ENCODE data around the gene GLIS1. TPM values are rescaled to one million over a fixed set of nuclear protein-coding genes. Genes with fewer than 3 reads are reported as not detected.

Gene GLIS1
- total and polyA plus RNA-seq, 4 donors, result 0.50 to 3.8 (median 1.4) TPM

DNA sequence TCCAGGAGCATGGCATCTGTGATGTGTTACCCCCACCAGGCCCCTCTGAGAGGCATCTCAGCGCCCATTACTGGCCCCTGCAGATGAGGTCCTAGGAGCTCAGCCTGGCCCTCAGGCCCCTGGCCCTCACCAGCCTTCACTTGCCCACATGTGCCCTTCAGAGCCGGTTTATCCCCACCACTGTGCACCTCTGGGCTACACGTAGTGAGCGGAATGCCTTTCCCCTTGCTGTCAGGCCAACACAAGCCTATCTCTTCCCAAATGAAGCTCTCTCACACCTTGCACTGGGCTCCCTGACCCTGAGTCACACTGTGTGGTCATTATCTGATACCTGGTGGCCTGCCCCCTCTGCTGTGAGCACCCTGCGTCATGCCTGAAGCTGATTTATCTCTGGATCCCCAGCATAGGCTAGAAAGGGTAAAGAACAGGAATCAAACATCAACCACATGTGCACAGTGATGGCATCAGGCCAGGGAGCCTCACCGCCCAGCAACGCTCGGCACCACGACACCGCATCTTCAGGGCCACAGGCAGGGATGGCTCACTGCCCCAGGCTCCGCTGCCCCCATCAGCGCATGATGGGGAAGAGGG lies 49.1 kb downstream of the GLIS1 start:
- no peaks in the 10 kb centered on the region for H3K36me3 ChIP-seq (ENCODE audit: control insufficient read depth, insufficient read depth, low read length)
- H3K4me3 ChIP-seq (ENCODE audit: low read depth, low read length), result no peak overlapping the region
- DNase-seq (ENCODE audit: low read depth in 4 of 6, low spot score in 6 of 6), result no peak
- H3K27me3 ChIP-seq (ENCODE audit: control insufficient read depth, insufficient read depth, low read length), result peaks cover 20% of the 10 kb centered on the region
- H3K27ac ChIP-seq (ENCODE audit: low read depth, low read length), result no peak overlapping the region
- H3K9me3 ChIP-seq (ENCODE audit: control insufficient read depth, insufficient read depth, low read length), result no peaks in the 10 kb centered on the region
- peaks cover 48% of the 10 kb centered on the region for H3K4me1 ChIP-seq (ENCODE audit: control insufficient read depth, insufficient read depth, low read length)
- 92% methylated on average over 9 of the region's 12 CpGs for WGBS (ENCODE audit: insufficient coverage)

DNA sequence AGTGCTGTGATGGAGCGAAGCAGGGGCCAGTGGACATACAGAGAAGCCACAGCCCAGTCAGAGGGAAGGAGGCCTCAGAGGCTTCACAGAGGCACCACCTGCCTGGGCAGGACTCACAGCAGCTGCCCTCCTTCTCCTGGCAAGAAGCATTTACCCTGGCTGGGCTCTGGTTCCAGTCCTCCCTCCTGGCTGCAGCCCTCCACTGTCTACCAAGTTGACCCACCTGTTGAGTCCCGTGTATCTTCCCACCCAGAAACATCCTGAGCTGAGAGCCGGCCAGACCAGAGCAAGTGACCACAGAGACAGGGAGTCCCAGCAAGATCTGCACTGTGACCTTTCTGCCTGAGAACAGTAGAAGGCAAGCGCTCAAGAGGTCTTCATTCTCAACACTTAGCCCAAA lies 49.7 kb downstream of the GLIS1 start:
- Histone ChIP-seq H3K9me3 (ENCODE audit: control insufficient read depth, insufficient read depth, low read length) (no peaks in the 10 kb centered on the region), H3K36me3 (ENCODE audit: control insufficient read depth, insufficient read depth, low read length) (no peaks in the 10 kb centered on the region), H3K4me1 (ENCODE audit: control insufficient read depth, insufficient read depth, low read length) (peaks cover 48% of the 10 kb centered on the region), H3K27ac (ENCODE audit: low read depth, low read length) (no peak overlapping the region), H3K27me3 (ENCODE audit: control insufficient read depth, insufficient read depth, low read length) (peaks cover 25% of the 10 kb centered on the region), H3K4me3 (ENCODE audit: low read depth, low read length) (no peak overlapping the region)
- no peak for DNase-seq (ENCODE audit: low read depth in 4 of 6, low spot score in 6 of 6)
- WGBS (ENCODE audit: insufficient coverage), result 87% methylated on average over 4 of the region's 4 CpGs

DNA sequence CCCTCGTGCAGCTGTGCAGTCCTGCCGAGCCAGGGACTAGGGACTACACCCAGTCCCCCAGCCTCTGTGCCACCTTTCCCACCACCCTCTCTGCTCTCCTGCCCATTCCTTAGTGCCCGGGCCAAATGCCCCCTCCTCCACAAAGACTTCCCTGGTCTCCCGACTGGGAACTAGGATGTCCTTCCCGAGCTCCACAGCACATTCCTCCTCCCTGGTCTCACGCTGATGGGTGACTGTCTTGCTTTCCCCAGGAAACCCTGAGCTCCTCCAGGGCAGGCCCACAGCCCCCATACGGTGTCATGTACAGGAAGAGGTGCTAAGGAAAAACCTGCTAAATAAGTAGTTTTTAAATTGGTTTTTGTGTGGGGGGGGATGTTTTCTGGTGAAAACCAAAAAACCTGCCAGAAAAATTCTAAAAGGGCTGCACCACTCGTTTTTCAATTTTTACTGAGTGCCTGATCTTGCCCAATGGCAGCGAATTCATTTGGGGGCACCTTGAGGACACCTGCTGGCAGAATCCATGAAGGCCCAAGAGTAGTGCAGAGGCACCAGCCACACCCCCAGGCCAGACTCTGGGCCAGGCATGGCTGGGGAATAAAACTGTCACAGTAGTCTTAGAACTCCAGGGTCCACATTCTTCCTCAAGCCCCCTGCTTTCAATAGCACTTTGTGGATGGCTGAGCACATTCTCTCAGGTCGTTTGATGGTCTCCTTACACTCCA lies 50.4 kb downstream of the GLIS1 start:
- H3K27ac ChIP-seq (ENCODE audit: low read depth, low read length), result no peak overlapping the region
- no peak overlapping the region for H3K4me3 ChIP-seq (ENCODE audit: low read depth, low read length)
- peaks cover 27% of the 10 kb centered on the region for H3K27me3 ChIP-seq (ENCODE audit: control insufficient read depth, insufficient read depth, low read length)
- H3K9me3 ChIP-seq (ENCODE audit: control insufficient read depth, insufficient read depth, low read length), result no peaks in the 10 kb centered on the region
- no peak for DNase-seq (ENCODE audit: low read depth in 4 of 6, low spot score in 6 of 6)
- WGBS (ENCODE audit: insufficient coverage), result 56% methylated on average over 5 of the region's 10 CpGs
- H3K36me3 ChIP-seq (ENCODE audit: control insufficient read depth, insufficient read depth, low read length), result no peaks in the 10 kb centered on the region
- peaks cover 41% of the 10 kb centered on the region for H3K4me1 ChIP-seq (ENCODE audit: control insufficient read depth, insufficient read depth, low read length)

DNA sequence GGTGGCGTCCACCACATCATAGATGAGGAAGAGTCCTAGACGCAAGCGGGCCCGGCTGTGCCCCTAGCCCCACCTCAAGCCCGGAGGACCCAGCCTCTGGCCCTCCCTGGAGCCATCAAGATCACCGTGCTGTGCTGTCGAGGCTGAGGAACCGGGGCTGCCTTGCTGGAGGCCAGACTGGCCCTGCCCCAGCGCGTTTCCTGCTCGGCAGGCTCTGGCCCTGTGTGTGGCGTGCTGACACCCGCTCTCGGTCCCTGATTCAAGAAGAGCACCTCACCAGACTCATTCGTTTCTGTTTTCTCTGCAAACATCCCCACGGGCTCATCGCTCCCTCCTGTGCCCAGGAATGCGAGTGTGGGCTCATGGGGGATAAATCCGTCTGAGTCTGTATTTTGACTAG lies 51.1 kb downstream of the GLIS1 start:
- Histone ChIP-seq H3K9me3 (ENCODE audit: control insufficient read depth, insufficient read depth, low read length) (no peaks in the 10 kb centered on the region), H3K4me1 (ENCODE audit: control insufficient read depth, insufficient read depth, low read length) (peaks cover 36% of the 10 kb centered on the region), H3K36me3 (ENCODE audit: control insufficient read depth, insufficient read depth, low read length) (no peaks in the 10 kb centered on the region), H3K27me3 (ENCODE audit: control insufficient read depth, insufficient read depth, low read length) (peaks cover 27% of the 10 kb centered on the region), H3K27ac (ENCODE audit: low read depth, low read length) (no peak overlapping the region), H3K4me3 (ENCODE audit: low read depth, low read length) (no peak overlapping the region)
- WGBS (ENCODE audit: insufficient coverage), result 72% methylated on average over 16 of the region's 19 CpGs
- no peak for DNase-seq (ENCODE audit: low read depth in 4 of 6, low spot score in 6 of 6)

DNA sequence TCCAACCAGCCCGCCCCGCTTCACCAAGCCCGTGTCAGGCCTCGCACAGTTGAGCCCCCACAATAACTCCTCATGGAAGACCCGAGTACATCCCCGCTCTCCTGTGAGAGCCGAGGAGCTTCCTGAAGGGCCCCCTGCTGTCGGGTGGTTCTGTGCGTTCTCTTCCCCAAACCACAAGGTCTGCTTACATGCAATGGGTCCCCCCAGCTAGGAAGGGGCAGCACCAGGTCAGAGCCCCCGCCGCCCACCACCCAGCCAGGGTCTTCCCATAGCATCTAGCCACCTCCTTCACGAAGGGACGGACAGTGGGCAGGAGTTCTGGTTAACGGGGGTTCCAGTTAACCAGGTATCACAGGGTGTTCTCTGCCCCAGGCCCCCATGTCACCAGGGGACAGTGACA lies 51.5 kb downstream of the GLIS1 start:
- 86% methylated on average over 14 of the region's 14 CpGs for WGBS (ENCODE audit: insufficient coverage)
- H3K36me3 ChIP-seq (ENCODE audit: control insufficient read depth, insufficient read depth, low read length), result no peaks in the 10 kb centered on the region
- no peak overlapping the region for H3K4me3 ChIP-seq (ENCODE audit: low read depth, low read length)
- peaks cover 38% of the 10 kb centered on the region for H3K4me1 ChIP-seq (ENCODE audit: control insufficient read depth, insufficient read depth, low read length)
- no peaks in the 10 kb centered on the region for H3K9me3 ChIP-seq (ENCODE audit: control insufficient read depth, insufficient read depth, low read length)
- no peak for DNase-seq (ENCODE audit: low read depth in 4 of 6, low spot score in 6 of 6)
- no peak overlapping the region for H3K27ac ChIP-seq (ENCODE audit: low read depth, low read length)
- H3K27me3 ChIP-seq (ENCODE audit: control insufficient read depth, insufficient read depth, low read length), result peaks cover 27% of the 10 kb centered on the region

DNA sequence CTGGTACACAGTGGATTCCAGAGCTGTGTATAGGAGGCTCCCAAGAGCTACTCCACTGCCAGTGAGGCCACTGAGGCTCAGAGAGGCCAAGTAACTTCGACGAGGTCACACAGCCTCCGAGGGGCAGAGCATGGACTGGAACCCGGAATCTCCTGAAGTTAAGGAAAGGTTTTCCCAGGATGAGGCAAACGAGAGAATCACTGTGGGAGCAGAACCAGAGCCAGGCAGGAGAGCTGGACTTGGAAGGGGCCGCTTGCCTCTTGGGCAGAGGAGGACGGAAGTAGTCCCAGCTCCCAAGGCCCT lies 52.0 kb downstream of the GLIS1 start:
- no peak overlapping the region for H3K27ac ChIP-seq (ENCODE audit: low read depth, low read length)
- no peak for DNase-seq (ENCODE audit: low read depth in 4 of 6, low spot score in 6 of 6)
- no peak overlapping the region for H3K4me3 ChIP-seq (ENCODE audit: low read depth, low read length)
- WGBS (ENCODE audit: insufficient coverage), result 92% methylated on average over 5 of the region's 7 CpGs
- no peaks in the 10 kb centered on the region for H3K36me3 ChIP-seq (ENCODE audit: control insufficient read depth, insufficient read depth, low read length)
- peaks cover 43% of the 10 kb centered on the region for H3K4me1 ChIP-seq (ENCODE audit: control insufficient read depth, insufficient read depth, low read length)
- no peaks in the 10 kb centered on the region for H3K9me3 ChIP-seq (ENCODE audit: control insufficient read depth, insufficient read depth, low read length)
- peaks cover 27% of the 10 kb centered on the region for H3K27me3 ChIP-seq (ENCODE audit: control insufficient read depth, insufficient read depth, low read length)

DNA sequence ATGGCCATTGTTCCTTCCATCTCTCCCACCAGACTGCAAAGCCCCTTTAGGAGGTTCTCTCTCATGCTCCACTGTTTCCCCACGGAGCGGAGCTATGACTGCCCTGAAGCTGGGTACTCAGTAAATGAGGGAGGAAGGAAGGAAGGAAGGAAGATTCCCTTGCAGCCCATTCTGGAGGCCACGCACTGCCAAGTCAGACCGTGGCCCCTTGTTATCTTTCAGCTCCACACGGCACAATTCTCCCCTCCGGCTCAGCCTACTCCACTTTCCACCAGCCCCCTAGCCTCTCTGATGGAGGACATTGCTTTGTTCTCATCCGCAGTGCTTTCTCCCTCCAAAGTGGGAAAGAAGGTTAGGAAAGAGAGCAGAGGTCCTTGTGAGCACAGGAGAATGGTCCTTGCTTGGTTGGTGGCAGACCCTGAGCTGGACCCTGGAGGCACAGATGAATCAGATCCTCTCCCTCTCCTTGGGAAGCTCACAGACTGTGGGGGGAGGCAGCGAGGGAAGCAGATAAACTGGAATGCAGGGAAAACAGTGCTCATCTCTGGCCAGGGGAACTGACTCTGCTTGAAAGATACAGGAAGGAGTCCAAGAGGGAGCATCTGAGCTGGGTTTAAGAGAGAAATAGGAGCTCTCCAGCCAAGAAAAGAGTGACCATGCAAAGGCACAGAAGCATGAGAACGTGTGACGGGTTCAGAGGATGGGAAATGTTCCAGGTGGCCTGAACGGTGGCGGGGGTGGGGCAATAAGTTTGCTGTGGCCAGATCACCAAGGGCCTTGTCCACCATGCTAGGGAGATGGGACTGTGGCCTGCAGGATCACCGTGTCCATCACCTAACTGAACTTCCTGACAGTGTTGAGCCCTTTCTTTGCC lies 52.6 kb downstream of the GLIS1 start:
- Histone ChIP-seq H3K4me1 (ENCODE audit: control insufficient read depth, insufficient read depth, low read length) (peaks cover 49% of the 10 kb centered on the region), H3K27ac (ENCODE audit: low read depth, low read length) (no peak overlapping the region), H3K4me3 (ENCODE audit: low read depth, low read length) (no peak overlapping the region), H3K36me3 (ENCODE audit: control insufficient read depth, insufficient read depth, low read length) (no peaks in the 10 kb centered on the region), H3K27me3 (ENCODE audit: control insufficient read depth, insufficient read depth, low read length) (peaks cover 27% of the 10 kb centered on the region), H3K9me3 (ENCODE audit: control insufficient read depth, insufficient read depth, low read length) (no peaks in the 10 kb centered on the region)
- 72% methylated on average over 6 of the region's 13 CpGs for WGBS (ENCODE audit: insufficient coverage)
- no peak for DNase-seq (ENCODE audit: low read depth in 4 of 6, low spot score in 6 of 6)

DNA sequence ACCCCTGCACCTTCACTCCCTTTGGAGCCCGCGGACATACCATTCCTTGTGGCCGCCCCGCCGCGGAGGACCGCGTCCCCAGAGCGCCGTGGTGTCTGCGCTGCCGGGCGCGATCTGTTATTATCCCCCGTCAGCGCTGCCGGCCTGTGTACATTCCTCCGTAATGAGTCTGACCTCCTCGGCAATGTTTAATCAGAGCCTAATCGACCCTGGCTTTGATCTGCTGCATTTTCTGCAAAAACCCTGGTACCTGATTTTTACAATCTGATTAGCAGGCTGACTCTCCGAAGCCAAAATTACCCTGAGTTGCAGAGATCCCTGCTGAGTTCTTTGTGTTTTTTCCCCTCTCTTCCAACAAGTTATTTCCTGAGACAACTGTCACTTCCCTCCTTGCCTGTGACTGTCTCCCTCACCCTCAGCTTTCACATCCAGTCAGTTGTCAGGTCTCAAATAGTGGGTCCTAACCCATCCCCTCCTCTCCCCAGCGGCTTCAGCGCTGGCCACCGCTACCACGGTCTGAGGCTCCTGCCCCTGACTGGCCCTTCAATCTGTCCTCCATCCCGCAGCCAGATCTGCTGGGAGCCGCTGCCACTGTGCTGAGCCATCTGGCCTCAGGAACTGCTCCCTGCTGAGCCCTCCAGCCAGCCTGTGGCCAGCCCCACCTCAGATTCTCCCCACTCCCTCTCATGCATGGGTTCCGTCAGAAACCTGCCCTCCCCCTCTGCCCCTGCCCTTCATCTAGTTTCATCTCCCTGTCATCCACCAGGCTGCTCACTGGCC lies 53.5 kb downstream of the GLIS1 start:
- Histone ChIP-seq H3K27ac (ENCODE audit: low read depth, low read length) (no peak overlapping the region), H3K9me3 (ENCODE audit: control insufficient read depth, insufficient read depth, low read length) (no peaks in the 10 kb centered on the region), H3K4me1 (ENCODE audit: control insufficient read depth, insufficient read depth, low read length) (peaks cover 55% of the 10 kb centered on the region), H3K27me3 (ENCODE audit: control insufficient read depth, insufficient read depth, low read length) (peaks cover 27% of the 10 kb centered on the region), H3K36me3 (ENCODE audit: control insufficient read depth, insufficient read depth, low read length) (no peaks in the 10 kb centered on the region), H3K4me3 (ENCODE audit: low read depth, low read length) (no peak overlapping the region)
- WGBS (ENCODE audit: insufficient coverage), result 19% methylated on average over 28 of the region's 28 CpGs
- DNase-seq (ENCODE audit: low read depth in 4 of 6, low spot score in 6 of 6), result no peak

DNA sequence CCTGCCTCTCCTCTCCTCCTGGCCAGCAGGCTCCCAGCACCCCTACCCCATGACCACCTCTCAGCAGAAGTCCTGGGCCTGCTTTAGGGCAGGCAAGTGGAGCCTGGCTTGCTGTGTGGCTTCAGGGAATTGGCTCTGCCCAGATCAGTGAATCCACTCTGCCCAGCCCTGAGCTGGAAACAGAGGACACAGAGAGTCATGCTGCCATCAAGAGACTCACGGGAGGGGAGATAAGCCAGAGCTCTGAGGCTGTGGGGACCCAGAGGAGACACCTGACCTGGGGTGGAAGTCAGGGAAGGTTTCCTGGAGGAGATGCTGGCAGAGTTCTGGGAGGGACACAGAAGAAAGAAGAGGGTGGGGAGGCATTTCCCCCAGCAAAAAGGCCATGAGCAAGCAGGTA lies 54.2 kb downstream of the GLIS1 start:
- Histone ChIP-seq H3K4me3 (ENCODE audit: low read depth, low read length) (no peak overlapping the region), H3K27me3 (ENCODE audit: control insufficient read depth, insufficient read depth, low read length) (peaks cover 27% of the 10 kb centered on the region), H3K36me3 (ENCODE audit: control insufficient read depth, insufficient read depth, low read length) (no peaks in the 10 kb centered on the region), H3K9me3 (ENCODE audit: control insufficient read depth, insufficient read depth, low read length) (no peaks in the 10 kb centered on the region), H3K27ac (ENCODE audit: low read depth, low read length) (no peak overlapping the region), H3K4me1 (ENCODE audit: control insufficient read depth, insufficient read depth, low read length) (peaks cover 56% of the 10 kb centered on the region)
- no peak for DNase-seq (ENCODE audit: low read depth in 4 of 6, low spot score in 6 of 6)
- WGBS (ENCODE audit: insufficient coverage), result 69% methylated on average over 1 of the region's 1 CpG
